Stimulated activated CD4-positive, alpha-beta T cell treated with anti-CD3 and anti-CD28 coated beads, Interleukin-12 subunit alpha, Interleukin-12 subunit beta, amount 100 ng/mL, for 24 hours (primary cell): ENCODE data around the gene HCCS.
"Not testable (repeated sequence)": the region's sequence is repeated elsewhere in the genome, so short reads cannot be mapped to it uniquely, and the experiment has no call there.

Source experiments
- DNase-seq, 2 experiments: peaks; one replicate each; pipeline ENCODE4 v3.0.0-alpha.2; 2020; ENCODE audit warnings: low read depth in 2 of 2

Gene HCCS

GRCh38 chrX:11123087-11123486 lies 12.0 kb downstream of the HCCS start:
- not testable (repeated sequence) for DNase-seq

DNA sequence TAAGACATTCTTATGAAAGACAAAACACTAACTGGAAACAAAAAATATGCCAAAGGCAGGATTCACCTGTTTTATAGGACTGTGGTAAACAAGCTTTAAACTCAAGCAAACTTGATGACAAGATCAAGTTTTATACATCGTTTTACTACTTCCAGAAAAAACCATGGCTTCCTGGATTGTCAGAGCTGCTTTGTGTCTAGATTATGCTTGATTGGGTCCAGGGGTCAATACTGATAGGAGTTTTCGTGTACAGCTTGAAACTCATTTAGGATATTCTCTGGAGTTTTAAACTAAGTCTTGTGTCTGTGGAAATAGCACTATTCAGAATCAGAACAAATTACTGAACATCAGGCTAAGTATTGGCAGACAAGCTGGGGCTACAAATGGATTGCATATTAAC lies 13.0 kb downstream of the HCCS start:
- DNase-seq = no peak

DNA sequence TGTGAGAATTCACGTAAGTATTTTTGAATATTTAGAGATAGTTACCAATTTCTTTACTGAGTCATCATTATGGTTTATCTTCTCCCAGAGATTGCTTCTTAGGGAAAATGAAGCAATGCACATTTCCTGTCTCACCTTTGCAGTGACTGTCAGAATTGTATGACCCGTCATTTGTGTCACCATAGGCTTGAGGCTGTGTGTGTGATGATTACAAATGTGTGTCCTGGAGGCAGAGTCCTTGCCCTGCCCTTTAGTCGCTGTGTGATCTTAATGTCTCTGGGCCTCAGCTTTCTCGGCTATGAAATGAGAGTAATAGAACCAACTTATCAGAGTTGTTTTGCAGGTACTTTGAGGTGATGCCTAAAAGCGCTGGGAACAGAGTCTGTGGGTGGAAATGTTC lies 13.9 kb downstream of the HCCS start:
- no peak for DNase-seq

DNA sequence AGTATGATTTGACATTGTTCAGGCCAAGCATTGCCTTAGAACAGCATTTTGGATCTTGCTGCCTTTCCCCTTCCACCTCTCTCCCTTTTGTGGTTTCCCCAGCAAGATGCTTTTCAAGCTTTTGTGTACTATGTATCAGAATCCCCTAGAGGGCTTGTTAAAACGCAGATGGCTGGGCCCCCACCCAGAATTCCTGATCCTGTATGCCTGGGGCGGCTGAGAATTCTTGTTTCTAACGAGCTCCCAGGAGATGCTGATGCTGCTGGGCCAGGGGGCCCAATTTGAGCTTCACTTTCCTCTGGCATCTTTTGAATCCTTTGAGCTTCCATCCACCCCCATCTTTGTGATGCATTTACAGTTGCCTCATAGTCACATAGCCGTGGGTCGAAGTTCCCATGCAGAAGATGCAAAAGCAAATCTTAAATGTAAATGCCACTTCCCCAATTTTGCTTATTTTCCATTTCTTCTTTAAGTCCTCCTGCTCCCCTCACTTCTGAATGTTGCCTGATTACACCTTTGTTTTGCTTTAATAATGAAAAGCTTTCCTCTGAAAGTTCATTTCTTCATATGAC lies 18.5 kb downstream of the HCCS start:
- DNase-seq = no peak

GRCh38 chrX:11130136-11130535 lies 19.0 kb downstream of the HCCS start:
- DNase-seq = no peak

GRCh38 chrX:11131146-11131545 lies 20.0 kb downstream of the HCCS start:
- no peak for DNase-seq

- DNase-seq = no peak
Measured at GRCh38 chrX:11135564-11136185, 24.5 kb downstream of the HCCS start.

GRCh38 chrX:11137543-11138139 lies 26.5 kb downstream of the HCCS start:
- no peak for DNase-seq

DNA sequence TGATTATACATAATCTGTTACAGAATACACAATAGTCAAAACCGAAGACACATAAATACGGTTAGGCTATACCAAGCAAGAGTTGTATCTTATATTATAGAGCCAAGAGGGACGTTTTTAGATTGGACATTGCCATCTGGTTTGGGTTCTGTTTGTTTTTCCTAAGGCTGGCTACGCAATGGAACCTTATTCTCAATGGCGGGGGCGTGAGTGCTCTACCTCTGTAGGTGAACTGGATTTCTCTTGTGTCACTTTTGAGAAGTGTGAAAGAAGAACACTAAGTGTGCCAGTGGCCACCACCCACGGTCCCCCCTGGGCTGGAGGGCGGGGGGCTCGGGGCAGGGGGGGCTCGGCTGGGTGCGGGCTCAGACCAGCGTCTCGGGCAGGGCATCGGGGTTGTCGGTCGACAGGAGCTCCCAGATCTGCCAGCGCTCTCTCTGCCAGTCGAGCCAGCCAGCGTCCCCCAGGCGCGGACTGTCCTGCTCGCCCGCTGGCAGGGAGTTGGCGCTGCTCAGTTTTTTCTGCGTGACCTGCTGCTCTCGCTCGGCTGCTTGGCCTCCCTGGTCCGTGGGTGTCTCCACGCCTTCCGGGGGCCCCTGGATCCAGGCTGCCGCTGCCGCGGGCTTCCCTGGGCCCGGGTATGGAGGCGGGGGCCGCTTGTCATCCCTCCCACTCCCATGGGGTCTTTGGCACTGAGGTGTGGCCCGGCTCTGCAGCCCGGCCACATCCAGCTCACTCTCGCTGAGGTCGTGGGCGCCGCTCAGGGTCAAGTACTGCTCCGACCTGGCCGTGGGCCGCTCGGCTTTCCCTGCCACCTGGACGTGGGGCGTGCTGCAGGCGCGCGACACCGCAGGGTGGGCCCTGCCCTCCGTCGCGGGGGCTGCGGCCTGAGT lies 27.6 kb downstream of the HCCS start:
- no peak for DNase-seq

DNA sequence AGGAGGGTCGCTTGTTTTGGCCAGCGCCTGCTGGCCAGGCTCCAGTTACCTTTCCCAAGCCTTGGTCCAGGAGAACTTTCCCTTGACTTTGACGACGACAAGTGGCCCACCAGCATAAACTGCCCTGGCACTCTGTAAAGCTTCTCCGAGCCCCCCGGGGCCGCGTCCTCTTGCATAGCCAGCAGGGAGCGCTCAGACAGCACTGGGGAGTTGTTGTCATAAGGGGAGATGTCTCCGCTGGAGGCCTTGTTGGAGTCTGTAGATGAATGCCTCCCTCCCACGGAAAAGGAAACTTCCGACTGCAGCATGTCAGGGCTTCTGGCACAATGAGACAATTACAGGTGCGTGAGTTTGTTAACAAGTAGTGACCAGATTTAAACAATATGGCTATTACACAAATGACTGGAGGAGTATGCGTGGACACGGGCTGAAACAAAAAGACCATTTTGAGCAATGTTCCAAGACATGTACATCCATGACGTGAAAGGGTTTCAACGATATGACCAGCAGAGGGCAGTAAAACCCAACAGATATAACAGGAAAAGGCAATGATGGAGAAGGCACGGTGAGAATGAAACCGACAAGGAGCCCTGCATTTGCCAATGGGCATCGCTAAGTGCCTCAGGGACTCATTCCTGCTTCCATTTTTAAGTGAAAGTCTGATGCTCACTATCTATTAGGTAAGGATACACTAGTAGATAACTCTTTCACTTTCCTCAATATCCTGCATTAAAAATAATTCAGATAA lies 33.0 kb downstream of the HCCS start:
- peak in 1 of 2 experiments; percentile 11 for DNase-seq

DNA sequence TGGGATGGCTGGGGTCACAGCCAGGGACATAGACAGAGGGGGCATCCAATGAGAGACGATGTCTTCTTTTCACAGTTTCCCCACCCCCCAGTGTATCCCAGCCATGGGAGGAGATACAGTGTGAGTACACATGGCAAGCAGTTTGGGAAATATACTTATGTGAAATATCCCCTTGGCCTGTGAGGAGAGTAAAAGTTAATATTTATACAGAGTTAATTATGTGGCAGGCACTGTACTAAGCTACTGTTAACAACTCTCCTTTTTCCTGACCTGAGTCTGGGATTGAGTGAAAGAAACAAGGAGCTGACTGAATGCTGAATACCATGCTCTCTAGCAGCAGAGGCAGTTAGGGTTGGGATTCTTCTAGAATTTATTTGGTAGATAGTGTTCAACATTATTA lies 35.3 kb downstream of the HCCS start:
- DNase-seq = no peak

- DNase-seq = no peak
Measured at GRCh38 chrX:11148401-11148800, 37.3 kb downstream of the HCCS start.

GRCh38 chrX:11151799-11152559 lies 40.8 kb downstream of the HCCS start:
- DNase-seq = no peak

DNA sequence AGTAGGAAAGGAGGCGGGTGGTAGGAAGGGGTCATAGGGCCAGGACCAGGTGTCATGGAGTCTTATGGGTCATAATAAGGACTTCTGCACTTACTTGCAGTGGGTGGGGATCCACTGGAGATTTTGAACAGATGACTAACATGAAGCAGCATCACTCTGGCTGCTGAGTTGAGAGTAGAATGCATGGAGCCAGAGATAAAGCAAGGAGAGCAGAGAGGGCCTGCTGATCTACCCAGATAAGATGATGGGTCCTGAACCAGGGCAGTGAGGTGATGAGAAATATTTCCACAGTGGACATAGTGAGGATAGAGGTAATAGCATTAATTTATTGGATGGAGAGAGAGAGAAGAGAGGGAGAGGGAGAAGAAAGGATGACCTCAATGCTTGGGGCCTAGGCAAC lies 48.0 kb downstream of the HCCS start:
- no peak for DNase-seq

DNA sequence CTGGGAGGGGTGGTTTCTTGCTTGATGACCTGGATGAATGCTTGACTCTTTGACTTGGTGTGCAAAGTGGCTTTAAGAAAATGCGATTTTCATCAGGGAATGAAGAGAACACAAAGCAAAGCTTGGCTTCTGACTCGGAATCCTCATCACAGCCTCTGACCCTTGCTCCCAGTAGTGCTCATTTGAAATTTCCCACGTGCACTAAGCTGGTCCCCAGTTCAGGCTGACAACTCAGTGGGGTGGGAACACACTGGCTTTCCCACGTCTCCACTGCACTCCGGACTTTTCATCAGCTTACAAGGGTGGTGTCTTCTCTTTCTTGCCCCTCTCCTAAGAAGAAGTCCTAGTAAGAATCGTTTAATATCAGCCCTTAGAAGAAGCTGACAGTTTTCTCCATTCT lies 53.3 kb downstream of the HCCS start:
- no peak for DNase-seq

GRCh38 chrX:11171956-11172355 lies 60.8 kb downstream of the HCCS start:
- no peak for DNase-seq

DNA sequence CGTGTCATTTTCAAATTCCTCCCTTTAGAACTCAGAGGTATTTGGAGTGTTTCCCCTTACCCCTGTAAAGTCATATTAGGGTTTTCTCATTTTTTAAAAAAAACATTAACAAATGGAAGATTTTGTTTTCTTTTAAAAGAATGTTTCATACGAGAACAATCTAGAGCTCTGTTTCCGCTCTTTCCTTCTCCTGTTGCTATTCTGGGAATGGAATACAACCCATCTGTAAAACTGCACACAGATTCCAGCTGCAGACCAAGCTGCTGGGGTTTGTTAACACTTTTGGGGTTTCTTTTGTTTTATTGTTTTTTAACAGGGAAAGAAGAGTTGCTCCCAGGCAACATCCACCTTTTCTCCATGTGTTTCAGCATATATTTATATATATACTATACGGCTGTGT lies 61.3 kb downstream of the HCCS start:
- DNase-seq = no peak
